HEK293 (cell line): Measurements from ENCODE around the gene FOXP1.

Source experiments
- REPIN1 ChIP-seq: fragments of 450-650 bp; formaldehyde crosslinking; IDR thresholded peaks from 2 replicates; pipeline ENCODE4 v1.5.1; 2017; ENCODE audit warnings: missing biosample characterization, missing genetic modification characterization, low read depth
- ZNF274 ChIP-seq, 2 experiments: fragments of 200-500 bp in 1 of 2; fragments of 450-650 bp in 1 of 2; sonication (Bioruptor generic) in 1 of 2; formaldehyde crosslinking in 1 of 2; IDR thresholded peaks; 2 replicates each; pipeline versions ENCODE4 v1.5.1 to v1.6.1; 2014 to 2016; ENCODE audit warnings: borderline replicate concordance in 1 of 2, inconsistent platforms in 1 of 2, low read length in 1 of 2, missing biosample characterization in 1 of 2, missing genetic modification characterization in 1 of 2
- ZNF302 ChIP-seq: fragments of 450-650 bp; formaldehyde crosslinking; IDR thresholded peaks from 2 replicates; pipeline ENCODE4 v1.5.1; 2016; ENCODE audit warnings: missing biosample characterization, missing genetic modification characterization, low read depth
- ZNF747 ChIP-seq: fragments of 450-650 bp; formaldehyde crosslinking; IDR thresholded peaks from 2 replicates; pipeline ENCODE4 v1.5.1; 2016; ENCODE audit warnings: missing biosample characterization, missing genetic modification characterization
- ZNF768 ChIP-seq: fragments of 450-650 bp; formaldehyde crosslinking; IDR thresholded peaks from 2 replicates; pipeline ENCODE4 v1.5.1; 2018; ENCODE audit warnings: missing biosample characterization, mild to moderate bottlenecking, missing genetic modification characterization

- TF ChIP-seq ZNF747 (tag by site-specific recombination): no peak
- no peak for TF ChIP-seq ZNF768 (tag by site-specific recombination)
- TF ChIP-seq ZNF302 (tag by site-specific recombination): no peak
- TF ChIP-seq REPIN1 (tag by site-specific recombination): no peak
- TF ChIP-seq ZNF274 (IDR thresholded peaks at IDR 0.05; ENCODE audit: low read length): no peak
- TF ChIP-seq ZNF274 (tag by site-specific recombination; IDR thresholded peaks at IDR 0.05; ENCODE audit: borderline replicate concordance): no peak
These were observed 42.1 kb upstream of the FOXP1 start for GRCh38 chr3:71625676-71626075.
